Stimulated activated CD4-positive, alpha-beta T cell treated with anti-CD3 and anti-CD28 coated beads, Interleukin-2, amount 100 ng/mL, for 24 hours (primary cell): ENCODE results near the gene ABCD2.
A peak's percentile ranks its signal among the peaks of the same experiment; 100 is the strongest.
"Not testable (repeated sequence)": the region's sequence is repeated elsewhere in the genome, so short reads cannot be mapped to it uniquely, and the experiment has no call there.

Experiments
- DNase-seq, 2 donors: peaks; one replicate each; pipeline ENCODE4 v3.0.0-alpha.2; 2020

Gene ABCD2

DNA sequence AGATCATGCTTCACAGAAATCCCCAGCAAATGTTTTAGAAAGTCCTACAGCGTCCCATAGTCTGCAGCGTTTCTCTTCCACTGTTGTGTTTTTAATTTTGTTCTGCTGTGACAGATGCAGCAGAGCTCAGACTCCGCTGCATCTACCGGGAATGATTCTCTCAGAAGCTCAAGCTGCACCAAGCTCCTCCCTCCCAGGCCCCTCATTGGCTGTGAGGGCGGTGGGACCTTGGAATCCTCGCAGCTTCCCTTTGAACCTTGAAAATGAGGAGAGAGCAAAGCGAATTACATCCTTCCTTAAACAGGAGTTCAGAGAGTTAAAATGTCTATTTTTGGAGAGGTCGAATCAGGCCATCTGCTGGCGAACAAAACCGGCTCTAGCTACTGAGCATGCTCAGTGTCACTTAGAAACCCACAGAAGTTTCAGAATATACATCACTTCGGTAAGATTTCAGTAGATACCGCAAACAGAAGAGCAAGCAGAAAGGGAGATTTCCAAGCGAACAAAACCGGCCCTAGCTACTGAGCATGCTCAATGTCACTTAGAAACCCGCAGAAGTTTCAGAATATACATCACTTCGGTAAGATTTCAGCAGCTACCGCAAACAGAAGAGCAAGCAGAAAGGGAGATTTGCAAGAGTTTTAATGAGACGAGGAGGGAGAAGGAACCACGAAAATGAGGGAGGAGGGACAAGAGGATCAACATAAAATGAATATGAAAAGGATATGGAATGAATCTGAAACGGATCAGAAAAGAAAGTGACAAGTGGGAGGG lies at the start of gene ABCD2:
ABCD2 (minus strand) TSS at position 144 of the 774 bp plus-strand sequence. CDS start 188 bp downstream, outside the sequence.
- DNase-seq = peak; percentile 61 to 75

GRCh38 chr12:39660101-39660500 lies 40.5 kb upstream of the ABCD2 start:
- DNase-seq = no peak

DNA sequence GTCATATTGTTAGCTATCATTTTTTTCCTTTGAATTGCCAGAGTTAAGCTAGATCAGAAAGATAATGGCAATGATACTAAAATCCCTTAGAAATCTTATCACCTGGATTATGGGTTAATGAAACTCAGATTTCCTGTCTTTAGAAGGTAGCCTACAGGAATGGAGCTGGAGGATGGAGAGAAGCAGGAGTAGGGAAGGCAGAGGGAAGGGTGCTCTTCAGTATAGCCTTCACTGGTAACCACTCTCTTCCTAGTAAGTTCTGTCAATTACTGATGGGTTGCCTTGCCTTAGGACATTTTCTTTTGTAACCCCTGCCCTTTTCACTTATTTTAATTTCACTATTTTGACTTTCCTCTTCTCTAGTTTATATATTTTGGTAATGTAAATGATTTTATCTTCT lies 27.8 kb upstream of the ABCD2 start:
- no peak for DNase-seq

GRCh38 chr12:39646963-39647362 lies 27.4 kb upstream of the ABCD2 start:
- DNase-seq = no peak

DNA sequence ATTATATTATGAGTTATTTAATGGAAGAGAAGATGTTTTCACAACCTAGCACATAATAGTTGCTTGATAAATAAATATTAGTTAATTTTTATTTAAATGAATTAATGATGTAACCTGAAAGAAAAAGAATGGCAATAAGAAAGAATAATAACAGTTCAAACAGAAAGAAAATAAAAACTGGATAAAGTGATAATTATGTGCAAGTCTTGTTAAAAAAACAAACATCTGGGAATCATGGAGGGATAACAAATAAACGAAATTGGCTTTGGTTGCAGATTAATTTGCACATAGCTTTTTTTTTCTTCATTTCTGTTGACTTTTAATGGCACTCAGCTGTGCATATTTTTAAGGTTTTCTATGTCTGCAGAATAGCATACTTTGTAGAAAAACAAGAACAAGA lies 23.4 kb upstream of the ABCD2 start:
- no peak for DNase-seq

GRCh38 chr12:39638840-39639239 lies 19.2 kb upstream of the ABCD2 start:
- no peak for DNase-seq

DNA sequence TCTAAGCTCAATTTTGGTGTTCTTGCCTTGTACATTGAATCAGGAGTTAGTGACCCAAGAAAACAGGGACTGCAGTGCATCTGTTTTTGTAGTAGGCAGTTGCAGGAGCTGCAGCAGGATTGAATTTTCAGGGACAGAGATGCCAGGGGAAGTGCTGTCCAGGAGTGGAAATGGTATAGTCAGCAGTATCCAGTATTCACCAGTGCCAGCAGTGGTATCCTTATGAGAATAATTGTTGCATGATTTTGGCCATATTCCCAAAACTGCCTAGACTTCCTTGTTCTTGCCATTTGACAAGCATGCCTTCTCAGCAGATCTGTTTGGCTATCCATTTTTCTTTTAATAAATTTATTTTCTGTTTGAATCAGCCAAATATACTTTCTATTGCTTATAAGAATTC lies 18.6 kb upstream of the ABCD2 start:
- DNase-seq = no peak

DNA sequence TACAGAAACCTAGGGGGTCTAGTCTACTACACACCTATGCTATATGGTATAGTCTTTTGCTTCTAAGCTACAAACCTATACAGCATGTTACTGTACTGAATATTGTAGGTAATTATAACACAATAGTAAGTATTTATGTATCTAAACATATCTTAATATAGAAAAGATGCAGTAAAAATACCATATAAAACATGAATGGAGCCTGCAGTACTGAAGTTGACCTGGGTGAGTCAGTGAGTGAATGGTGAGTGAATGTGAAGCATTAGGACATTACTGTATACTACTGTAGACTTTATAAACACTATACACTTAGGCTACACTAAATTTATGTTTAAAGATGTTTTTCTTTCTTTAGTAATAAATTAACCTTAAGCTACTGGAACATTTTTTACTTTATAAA lies 13.1 kb upstream of the ABCD2 start:
- no peak for DNase-seq

- DNase-seq = no peak
Measured at GRCh38 chr12:39628836-39629235, 9.2 kb upstream of the ABCD2 start.

DNA sequence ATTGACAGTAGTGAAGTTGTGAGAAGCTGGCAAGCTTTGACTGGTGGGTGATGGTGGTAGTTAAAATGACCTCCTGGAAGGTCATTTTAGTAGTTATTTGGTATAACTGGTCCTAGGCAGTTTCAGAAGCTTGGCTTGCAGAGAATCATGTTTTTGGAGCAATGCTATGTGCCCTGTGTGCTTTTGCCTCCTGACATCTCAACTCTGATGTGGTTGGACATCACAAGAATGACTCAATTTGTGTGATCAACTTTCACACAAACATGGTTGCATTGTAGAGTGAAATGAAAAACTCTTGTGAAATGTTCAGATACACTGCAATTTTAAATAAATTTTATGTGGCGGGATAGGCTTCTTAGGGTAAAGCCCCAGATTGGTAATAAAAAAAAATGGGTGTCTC lies 8.3 kb upstream of the ABCD2 start:
- no peak for DNase-seq

GRCh38 chr12:39626033-39626814 lies 6.6 kb upstream of the ABCD2 start:
- DNase-seq = no peak

DNA sequence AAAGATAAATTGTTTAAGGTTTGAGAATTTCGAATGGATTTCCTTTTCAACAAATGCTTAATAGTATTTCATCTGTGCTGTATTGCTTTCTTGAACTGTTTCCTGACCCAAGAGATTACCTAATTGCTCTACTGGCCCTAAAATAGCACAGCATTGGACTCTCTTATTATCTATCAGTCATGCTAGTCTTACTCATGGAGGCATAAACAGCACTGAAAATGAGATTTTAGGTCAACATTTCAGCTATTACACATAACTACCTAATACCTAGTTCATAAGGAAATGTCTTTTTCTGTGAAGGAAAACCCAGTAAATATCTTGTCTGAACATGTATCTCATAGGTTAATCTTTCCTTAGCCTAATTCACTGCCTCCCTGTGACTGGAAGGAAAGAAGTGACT lies 4.3 kb upstream of the ABCD2 start:
- no peak for DNase-seq

GRCh38 chr12:39623160-39623559 lies 3.6 kb upstream of the ABCD2 start:
- DNase-seq = not testable (repeated sequence)

DNA sequence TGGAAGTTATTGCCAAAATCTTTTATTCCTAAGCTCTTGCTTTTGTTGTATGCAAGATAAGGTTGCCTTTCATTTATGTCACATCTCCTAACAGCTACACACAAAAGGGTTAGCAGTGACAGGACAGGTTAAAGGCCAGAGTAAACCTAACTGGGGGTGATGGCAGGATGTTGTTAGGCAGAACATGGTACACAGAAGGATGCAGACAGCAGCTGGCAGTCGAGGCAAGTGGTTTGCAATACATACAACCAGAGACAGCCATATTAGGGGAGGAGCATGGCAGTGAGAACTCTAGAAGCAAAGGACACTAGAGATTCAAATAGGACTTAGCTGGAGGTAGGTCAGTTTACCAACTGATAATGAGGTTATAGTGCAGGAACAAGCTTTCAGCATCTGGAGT lies 2.7 kb upstream of the ABCD2 start:
- no peak for DNase-seq

- no peak for DNase-seq
Measured at GRCh38 chr12:39621670-39622069, 2.1 kb upstream of the ABCD2 start.

DNA sequence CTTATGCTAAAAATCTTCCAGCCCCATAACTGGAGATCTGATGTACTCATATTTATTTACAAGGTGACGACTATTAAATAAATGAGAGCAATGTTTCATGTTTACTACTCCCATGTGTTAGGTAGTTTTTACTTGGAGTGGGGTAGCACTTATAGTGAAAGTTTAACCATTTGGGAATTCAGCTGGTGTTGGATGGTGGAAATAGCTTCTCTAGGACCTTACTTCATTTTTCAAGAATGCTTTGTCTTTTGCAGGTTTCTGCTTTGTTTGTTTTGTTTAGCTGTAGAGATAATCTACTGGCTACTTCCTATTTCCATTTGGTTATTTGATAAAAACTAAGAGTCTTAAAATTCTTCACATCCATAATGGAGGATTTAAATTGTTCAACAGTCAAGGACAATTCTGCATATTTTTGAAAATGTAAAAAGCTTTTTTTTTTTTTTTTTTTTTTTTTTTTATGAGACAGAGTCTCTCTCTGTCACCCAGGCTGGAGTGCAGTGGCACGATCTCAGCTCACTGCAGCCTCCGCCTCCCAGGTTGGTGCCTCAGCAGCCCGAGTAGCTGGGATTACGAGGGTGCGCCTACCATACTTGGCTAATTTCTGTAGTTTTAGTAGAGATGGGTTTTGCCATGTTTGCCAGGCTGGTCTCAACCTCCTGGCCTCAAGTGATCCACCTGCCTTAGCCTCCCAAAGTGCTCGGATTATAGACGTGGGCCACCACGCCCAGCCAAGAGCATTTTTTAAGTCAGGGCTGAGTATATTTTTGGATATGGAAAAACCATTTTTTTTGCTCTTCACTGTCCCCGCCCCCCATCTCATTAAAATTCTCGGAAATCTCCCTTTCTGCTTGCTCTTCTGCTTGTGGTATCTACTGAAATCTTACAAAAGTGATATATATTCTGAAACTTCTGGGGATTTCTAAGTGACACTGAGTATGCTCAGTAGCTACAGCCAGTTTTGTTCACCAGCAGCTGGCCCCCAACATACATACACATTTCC lies 1.4 kb upstream of the ABCD2 start:
- peak; percentile 58 to 65 for DNase-seq

DNA sequence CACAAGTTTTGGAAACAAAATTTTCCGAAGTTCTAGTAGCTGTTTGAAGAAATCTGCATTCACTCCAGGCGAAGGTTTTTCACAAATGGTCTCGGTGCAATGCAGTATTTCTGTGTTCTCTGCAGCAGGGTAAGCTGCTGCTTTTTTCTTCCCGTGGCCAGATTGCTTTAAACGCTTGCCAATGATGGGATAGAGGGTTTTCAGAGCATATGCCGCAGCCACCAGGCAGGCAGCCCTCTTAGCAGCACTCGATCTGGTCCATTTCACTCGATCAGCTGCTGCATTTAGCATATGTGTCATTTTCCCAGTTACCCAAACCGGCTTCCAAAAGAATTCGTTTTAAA lies 315 bp downstream of the ABCD2 start:
- DNase-seq = no peak

DNA sequence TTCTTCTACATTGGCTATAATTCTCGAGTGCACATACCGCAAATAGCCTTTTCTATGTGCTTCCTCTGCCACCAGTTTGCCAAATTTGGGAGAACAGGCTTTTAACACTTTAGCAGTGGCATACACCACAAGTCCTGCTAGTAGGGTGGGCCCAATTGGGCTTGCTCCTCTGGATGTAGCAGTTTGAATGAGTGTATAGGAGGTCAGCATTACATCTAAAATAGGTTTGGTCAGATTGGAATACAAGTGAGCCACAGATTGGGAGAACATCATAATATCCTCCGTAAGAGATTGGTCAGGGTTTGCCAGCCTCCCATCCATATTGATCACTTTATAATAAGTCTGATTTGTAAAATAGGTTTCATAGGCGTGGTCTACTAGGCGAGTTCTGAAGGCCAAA lies 902 bp downstream of the ABCD2 start:
- no peak for DNase-seq

DNA sequence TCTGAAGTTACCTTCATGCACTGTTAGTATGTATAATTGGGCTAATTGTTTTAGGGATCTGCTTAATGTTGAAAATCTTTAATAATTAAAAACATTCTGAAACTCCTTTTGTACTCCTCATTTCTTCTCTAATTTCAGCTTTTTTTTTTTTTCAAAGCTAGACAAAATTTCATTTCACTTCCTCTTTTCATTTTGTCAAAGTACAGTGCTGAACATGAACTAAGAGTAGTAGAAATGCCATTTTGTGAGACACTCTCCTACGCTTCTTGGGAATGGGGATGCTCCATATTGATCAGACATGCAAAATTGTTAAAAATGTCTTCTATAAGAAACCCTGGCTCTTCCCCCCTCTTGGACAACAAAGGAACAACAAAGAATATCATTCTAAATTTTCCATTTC lies 1.7 kb downstream of the ABCD2 start:
- no peak for DNase-seq

DNA sequence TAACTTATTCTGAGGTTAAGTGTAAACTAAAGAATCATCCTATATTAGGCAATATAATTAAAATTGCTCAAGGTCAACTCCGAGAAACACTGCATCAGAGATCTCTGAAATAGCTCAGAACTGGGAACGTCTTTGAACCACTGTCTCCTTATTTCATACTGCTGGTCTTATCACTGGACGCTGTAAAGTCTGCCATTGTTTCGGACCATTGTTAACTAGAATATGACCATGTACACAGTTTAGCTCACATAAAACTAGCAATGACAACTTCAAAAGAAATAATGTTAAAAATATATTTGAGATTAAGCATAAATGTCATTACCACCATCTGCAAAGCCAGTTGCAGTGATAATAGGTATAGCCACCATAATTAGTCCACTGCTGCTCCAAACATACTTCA lies 2.9 kb downstream of the ABCD2 start:
- DNase-seq = no peak

DNA sequence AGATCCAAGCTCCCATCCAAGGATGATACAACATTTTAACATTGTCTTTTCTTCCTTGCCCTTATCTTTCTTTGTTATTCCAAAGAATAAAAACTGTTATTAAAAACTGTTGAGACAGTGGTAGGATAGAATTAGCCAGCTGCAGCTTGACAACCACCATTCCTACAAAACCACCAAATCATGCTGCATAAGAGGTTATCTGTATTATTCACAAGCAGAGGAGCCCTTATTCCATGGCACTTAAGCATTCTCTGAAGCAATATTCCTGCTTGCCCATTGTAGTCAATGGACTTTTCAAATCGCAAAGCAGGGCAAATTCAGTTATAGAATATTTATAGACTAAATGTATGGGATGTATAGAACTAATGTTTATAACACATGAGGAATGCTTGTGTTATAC lies 3.4 kb downstream of the ABCD2 start:
- no peak for DNase-seq

DNA sequence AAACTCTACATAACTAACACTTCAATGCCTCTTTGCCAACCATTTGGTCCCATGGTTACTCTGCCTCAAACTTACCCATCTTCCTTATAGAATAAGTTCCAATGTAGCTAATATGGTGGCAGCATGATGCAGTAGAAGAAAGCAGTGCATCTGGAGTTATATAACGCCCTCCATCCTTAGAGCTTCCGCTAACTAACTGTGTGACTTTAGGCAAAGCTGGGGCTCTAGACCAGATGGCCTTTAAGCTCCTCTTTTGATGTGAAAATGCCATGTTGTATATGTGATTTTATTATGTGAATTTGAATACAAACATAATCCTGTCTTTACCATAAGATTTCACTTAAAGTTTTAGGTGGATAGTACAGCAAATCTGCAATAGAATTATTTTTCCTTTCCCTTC lies 6.1 kb downstream of the ABCD2 start:
- DNase-seq = no peak

DNA sequence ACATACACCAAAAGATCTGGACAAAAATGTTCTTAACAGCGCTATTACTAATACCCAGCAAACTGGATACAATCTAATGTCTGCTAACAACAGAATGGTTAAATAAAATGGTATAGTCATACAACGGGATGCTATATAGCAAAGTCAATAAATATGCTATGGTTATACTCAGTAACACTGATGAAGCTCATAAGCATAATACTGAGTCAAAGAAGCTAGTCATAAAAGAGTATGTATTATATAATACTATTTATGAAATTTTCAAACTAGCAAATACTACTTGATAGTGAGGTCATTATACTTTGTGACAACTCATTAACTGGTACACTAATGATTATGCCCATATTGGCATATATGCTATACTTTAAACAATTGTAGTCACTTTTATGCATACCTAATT lies 7.4 kb downstream of the ABCD2 start:
- no peak for DNase-seq
